ENCODE measurements around the gene MTRR.

Gene MTRR

GRCh38 chr5:7851240-7851592 is 17.7 kb upstream of the MTRR start:
- ChIA-PET CTCF (no interaction called here), POLR2A (interaction anchor here (1.2 kb wide), 1 partner anchor 17 kb away, joined by 5 read pairs; the partner anchor contains the start of genes FASTKD3 and MTRR)
- DNase-seq (ENCODE audit: extremely low spot score), result no peak
- TF ChIP-seq SUZ12 (IDR thresholded peaks at IDR 0.05) (no peak), FOXK2 (IDR thresholded peaks at IDR 0.05) (no peak), CTBP1 (IDR thresholded peaks at IDR 0.05; ENCODE audit: borderline replicate concordance) (no peak), SP1 (IDR thresholded peaks at IDR 0.05) (no peak), ZNF384 (IDR thresholded peaks at IDR 0.05) (no peak), BHLHE40 (IDR thresholded peaks at IDR 0.05; ENCODE audit: borderline replicate concordance) (no peak), ARNT (IDR thresholded peaks at IDR 0.05) (no peak), PKNOX1 (IDR thresholded peaks at IDR 0.05) (no peak), FOXA1 (IDR thresholded peaks at IDR 0.05) (no peak), FOXM1 (IDR thresholded peaks at IDR 0.05; ENCODE audit: borderline replicate concordance) (no peak), LEF1 (IDR thresholded peaks at IDR 0.05; ENCODE audit: borderline replicate concordance) (no peak), HDGF (IDR thresholded peaks at IDR 0.05; ENCODE audit: borderline replicate concordance) (no peak), ELF4 (IDR thresholded peaks at IDR 0.05) (no peak)

GRCh38 chr5:7851617-7852289 is 17.2 kb upstream of the MTRR start:
- TF ChIP-seq LEF1 (IDR thresholded peaks at IDR 0.05; ENCODE audit: borderline replicate concordance) (no peak), ZNF384 (IDR thresholded peaks at IDR 0.05) (no peak), CTBP1 (IDR thresholded peaks at IDR 0.05; ENCODE audit: borderline replicate concordance) (no peak), TARDBP (IDR thresholded peaks at IDR 0.05) (no peak), FOXA1 (IDR thresholded peaks at IDR 0.05) (no peak), ELF4 (IDR thresholded peaks at IDR 0.05) (no peak), L3MBTL2 (conservative IDR thresholded peaks at IDR 0.05) (no peak), FOXK2 (IDR thresholded peaks at IDR 0.05) (no peak), SP1 (IDR thresholded peaks at IDR 0.05) (no peak), FOXM1 (IDR thresholded peaks at IDR 0.05; ENCODE audit: borderline replicate concordance) (no peak), SUZ12 (IDR thresholded peaks at IDR 0.05) (no peak), HDGF (IDR thresholded peaks at IDR 0.05; ENCODE audit: borderline replicate concordance) (no peak), ARNT (IDR thresholded peaks at IDR 0.05) (no peak), PKNOX1 (IDR thresholded peaks at IDR 0.05) (no peak), NFRKB (IDR thresholded peaks at IDR 0.05) (no peak), BHLHE40 (IDR thresholded peaks at IDR 0.05; ENCODE audit: borderline replicate concordance) (no peak)
- CTCF ChIA-PET, result no interaction called here
- POLR2A ChIA-PET, result no interaction called here
- DNase-seq (ENCODE audit: extremely low spot score), result no peak

- TF ChIP-seq PKNOX1 (IDR thresholded peaks at IDR 0.05), result no peak
- no peak for TF ChIP-seq TARDBP (IDR thresholded peaks at IDR 0.05)
- TF ChIP-seq L3MBTL2 (conservative IDR thresholded peaks at IDR 0.05), result no peak
- no peak for TF ChIP-seq FOXM1 (IDR thresholded peaks at IDR 0.05; ENCODE audit: borderline replicate concordance)
- no peak for TF ChIP-seq SP1 (IDR thresholded peaks at IDR 0.05)
- no peak for TF ChIP-seq SUZ12 (IDR thresholded peaks at IDR 0.05)
- no peak for TF ChIP-seq FOXK2 (IDR thresholded peaks at IDR 0.05)
- TF ChIP-seq HDGF (IDR thresholded peaks at IDR 0.05; ENCODE audit: borderline replicate concordance), result no peak
- TF ChIP-seq ELF4 (IDR thresholded peaks at IDR 0.05), result no peak
- no peak for TF ChIP-seq NFRKB (IDR thresholded peaks at IDR 0.05)
- TF ChIP-seq CTBP1 (IDR thresholded peaks at IDR 0.05; ENCODE audit: borderline replicate concordance), result no peak
- TF ChIP-seq BHLHE40 (IDR thresholded peaks at IDR 0.05; ENCODE audit: borderline replicate concordance), result no peak
- TF ChIP-seq LEF1 (IDR thresholded peaks at IDR 0.05; ENCODE audit: borderline replicate concordance), result no peak
- CTCF ChIA-PET, result no interaction called here
- POLR2A ChIA-PET, result no interaction called here
- no peak for DNase-seq (ENCODE audit: extremely low spot score)
Observed at GRCh38 chr5:7852542-7852941, 16.4 kb upstream of the MTRR start.

GRCh38 chr5:7852988-7853387 is 16.0 kb upstream of the MTRR start:
- ChIA-PET POLR2A (no interaction called here), CTCF (interaction anchor here (0.6 kb wide), 1 partner anchor 34 kb away, joined by 3 read pairs; no protein-coding TSS in a partner anchor)
- no peak for DNase-seq (ENCODE audit: extremely low spot score)
- TF ChIP-seq CTBP1 (IDR thresholded peaks at IDR 0.05; ENCODE audit: borderline replicate concordance), result no peak
- no peak for TF ChIP-seq FOXK2 (IDR thresholded peaks at IDR 0.05)
- no peak for TF ChIP-seq FOXM1 (IDR thresholded peaks at IDR 0.05; ENCODE audit: borderline replicate concordance)
- no peak for TF ChIP-seq ZNF384 (IDR thresholded peaks at IDR 0.05)
- no peak for TF ChIP-seq SP1 (IDR thresholded peaks at IDR 0.05)
- TF ChIP-seq FOXA1 (IDR thresholded peaks at IDR 0.05), result no peak
- TF ChIP-seq LEF1 (IDR thresholded peaks at IDR 0.05; ENCODE audit: borderline replicate concordance), result no peak
- TF ChIP-seq TARDBP (IDR thresholded peaks at IDR 0.05), result no peak
- TF ChIP-seq BHLHE40 (IDR thresholded peaks at IDR 0.05; ENCODE audit: borderline replicate concordance), result no peak
- no peak for TF ChIP-seq L3MBTL2 (conservative IDR thresholded peaks at IDR 0.05)
- no peak for TF ChIP-seq HDGF (IDR thresholded peaks at IDR 0.05; ENCODE audit: borderline replicate concordance)
- no peak for TF ChIP-seq ELF4 (IDR thresholded peaks at IDR 0.05)
- TF ChIP-seq NFRKB (IDR thresholded peaks at IDR 0.05), result no peak
- TF ChIP-seq ARNT (IDR thresholded peaks at IDR 0.05), result no peak
- TF ChIP-seq SUZ12 (IDR thresholded peaks at IDR 0.05), result no peak

GRCh38 chr5:7855611-7856010 is 13.3 kb upstream of the MTRR start:
- TF ChIP-seq SP1 (IDR thresholded peaks at IDR 0.05) (no peak), CTBP1 (IDR thresholded peaks at IDR 0.05; ENCODE audit: borderline replicate concordance) (no peak), FOXK2 (IDR thresholded peaks at IDR 0.05) (no peak)
- DNase-seq (ENCODE audit: extremely low spot score), result no peak
- ChIA-PET POLR2A (interaction anchor here (3.0 kb wide), 1 partner anchor 13 kb away, joined by 8 read pairs; the partner anchor contains the start of genes FASTKD3 and MTRR), CTCF (interaction anchor here (1.5 to 2.1 kb wide), 3 partner anchors 9 to 100 kb away, joined by 5 to 8 read pairs (median 6); no protein-coding TSS in a partner anchor)

Data from HEK293T (cell line).